ENCODE results near the gene USP14. TPM values are rescaled to one million over a fixed set of nuclear protein-coding genes. Genes with fewer than 3 reads are reported as not detected.

The USP14 gene
- total and polyA plus RNA-seq, 2 of the 8 experiments (the other 6 are each of a cell fraction or from before 2014, with no cell fraction given) = 14.8 to 91.1 TPM

DNA sequence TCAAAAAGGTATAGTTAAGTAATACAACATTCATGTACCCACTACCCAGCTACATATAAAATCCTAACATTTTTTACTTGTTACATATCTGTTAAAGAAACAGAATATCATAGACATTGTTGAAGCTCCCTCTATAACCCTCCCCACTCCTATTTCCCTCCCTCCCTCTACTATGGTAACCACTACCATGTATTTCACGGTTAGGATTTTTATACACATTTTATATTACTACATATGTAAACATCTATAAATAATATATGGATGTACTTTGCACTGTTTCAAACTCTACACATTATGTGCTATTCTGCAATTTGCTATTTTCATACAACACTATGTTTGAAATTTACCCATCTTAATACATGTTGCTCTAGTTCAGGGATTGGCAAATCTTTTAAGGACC is 73.2 kb downstream of the USP14 start (continued):
- TF ChIP-seq SUZ12 (IDR thresholded peaks at IDR 0.05; ENCODE audit: low read length) (no peak), POU5F1 (IDR thresholded peaks at IDR 0.05; ENCODE audit: low read depth, low read length) (no peak), TAF1 (IDR thresholded peaks at IDR 0.05; ENCODE audit: low read depth, low read length) (no peak)
